ENCODE results near the gene MYO7A.

The MYO7A gene

DNA sequence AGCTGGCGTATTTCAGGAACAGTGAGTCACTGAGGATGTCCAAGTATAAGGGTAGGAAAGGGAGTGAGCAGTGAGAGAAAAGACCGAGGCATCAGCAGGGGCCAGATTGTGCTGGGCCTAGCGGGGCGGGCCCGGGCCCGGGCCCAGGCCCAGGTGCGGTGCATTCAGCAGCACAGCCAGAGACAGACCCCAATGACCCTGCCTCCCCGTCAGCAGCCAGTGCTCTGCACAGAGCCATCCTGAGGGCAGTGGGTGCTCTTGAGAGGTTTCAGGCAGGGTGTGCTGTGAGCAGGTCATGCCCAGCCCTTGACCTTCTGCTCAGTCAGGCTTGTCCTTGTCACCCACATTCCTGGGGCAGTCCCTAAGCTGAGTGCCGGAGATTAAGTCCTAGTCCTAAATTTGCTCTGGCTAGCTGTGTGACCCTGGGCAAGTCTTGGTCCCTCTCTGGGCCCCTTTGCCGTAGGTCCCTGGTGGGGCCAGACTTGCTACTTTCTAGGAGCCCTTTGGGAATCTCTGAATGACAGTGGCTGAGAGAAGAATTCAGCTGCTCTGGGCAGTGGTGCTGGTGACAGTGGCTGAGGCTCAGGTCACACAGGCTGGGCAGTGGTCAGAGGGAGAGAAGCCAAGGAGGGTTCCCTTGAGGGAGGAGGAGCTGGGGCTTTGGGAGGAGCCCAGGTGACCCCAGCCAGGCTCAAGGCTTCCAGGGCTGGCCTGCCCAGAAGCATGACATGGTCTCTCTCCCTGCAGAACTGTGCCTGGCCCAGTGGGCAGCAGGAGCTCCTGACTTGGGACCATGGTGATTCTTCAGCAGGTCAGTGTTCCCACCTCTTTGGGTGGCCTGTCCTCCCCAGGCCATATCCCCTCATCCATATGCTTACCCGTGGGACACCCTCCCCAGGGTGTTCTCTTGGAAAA is 2.1 kb downstream of the MYO7A start:
- no peak for DNase-seq

DNA sequence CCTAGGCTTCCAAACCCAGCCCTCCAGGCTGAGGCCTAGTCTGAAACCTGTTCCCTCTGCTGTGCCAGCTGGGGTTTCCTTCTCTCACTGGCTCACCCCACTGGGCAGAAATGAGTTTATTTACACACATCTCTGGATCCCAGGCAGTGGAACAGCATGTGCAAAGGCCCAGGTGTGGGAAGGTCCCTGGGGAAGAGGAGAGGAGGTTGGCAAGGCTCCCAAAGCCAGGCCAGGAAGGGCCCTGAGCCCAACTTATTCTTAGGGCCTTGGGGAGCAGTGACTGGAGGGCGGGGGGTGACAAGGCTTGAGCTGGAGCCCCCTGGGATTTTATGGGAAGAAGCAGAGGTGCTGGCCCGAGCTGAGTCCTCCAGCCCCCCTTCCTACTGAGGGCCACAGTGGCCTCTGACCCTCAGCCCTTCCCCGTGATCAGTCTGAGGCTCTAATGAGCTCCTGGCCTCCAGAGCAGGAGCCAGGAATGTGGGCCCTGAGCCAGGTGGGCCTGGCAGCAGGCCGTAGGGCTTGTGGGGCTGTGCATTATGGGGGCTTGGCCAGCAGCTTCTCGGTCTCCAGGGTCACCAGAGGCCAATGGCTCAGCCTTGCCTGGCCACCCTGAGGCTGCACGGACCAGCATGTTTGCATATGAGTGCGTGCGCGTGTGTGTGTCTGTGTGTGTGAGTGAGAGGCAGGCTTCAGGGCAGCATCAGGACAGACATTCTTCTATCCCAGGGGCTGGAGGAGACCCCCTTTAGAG is 2.9 kb downstream of the MYO7A start:
- no peak for DNase-seq

DNA sequence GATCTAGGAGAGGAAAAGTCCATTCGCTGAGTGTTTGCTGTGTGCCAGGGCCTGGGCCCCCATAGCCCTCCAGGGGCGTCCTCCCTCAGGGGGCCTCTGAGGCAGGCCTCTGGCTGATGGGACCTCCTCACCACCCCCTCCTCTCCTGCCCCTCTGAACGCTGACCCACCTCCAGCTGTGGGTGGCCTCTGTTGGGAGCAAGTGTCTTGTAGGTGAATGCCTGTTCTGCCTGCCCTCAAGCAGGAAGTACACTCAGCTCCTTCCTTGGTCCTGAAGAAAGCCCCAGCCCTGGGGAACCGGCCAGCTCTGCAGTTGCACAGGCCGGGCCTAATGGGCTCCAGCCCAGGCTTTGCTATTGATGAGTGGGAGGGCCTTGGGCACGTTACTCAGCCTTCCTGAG is 3.5 kb downstream of the MYO7A start:
- DNase-seq, result no peak

DNA sequence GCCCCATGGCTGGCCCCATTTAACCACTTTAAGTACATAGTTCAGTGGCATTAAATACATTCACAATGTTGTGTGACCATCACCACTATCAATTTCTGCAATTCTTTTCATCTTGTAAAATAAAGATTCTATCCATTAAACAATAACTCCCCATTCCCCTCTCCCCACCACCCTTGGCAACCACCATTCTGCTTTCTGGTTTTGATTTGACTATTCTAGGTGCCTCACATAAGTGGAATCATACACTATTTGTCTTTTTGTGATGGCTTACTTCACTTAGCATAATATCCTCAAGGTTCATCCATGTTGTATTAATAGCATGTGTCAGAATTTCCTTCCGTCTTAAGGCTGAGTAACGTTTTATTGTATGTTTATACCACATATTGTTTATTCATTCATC is 7.0 kb downstream of the MYO7A start:
- DNase-seq, result no peak

DNA sequence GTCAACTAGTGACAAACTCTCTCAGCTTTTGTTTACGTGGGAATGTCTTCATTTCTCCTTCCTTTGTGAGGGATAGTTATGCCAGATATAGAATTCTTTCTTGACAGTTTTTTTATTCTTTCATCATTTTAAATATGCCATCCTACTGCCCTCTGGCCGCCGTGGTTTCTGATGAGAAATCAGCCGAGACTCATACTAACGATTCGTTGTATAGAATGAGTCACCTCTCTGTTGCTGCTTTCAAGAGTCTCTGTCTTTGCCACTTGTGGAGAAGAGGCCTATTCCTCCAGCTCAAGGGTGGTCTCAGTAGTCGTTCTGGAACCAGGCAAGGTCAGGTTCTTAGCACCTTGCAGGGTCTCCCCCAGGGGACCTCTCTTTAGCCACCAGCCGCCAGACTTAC is 8.0 kb downstream of the MYO7A start:
- no peak for DNase-seq

DNA sequence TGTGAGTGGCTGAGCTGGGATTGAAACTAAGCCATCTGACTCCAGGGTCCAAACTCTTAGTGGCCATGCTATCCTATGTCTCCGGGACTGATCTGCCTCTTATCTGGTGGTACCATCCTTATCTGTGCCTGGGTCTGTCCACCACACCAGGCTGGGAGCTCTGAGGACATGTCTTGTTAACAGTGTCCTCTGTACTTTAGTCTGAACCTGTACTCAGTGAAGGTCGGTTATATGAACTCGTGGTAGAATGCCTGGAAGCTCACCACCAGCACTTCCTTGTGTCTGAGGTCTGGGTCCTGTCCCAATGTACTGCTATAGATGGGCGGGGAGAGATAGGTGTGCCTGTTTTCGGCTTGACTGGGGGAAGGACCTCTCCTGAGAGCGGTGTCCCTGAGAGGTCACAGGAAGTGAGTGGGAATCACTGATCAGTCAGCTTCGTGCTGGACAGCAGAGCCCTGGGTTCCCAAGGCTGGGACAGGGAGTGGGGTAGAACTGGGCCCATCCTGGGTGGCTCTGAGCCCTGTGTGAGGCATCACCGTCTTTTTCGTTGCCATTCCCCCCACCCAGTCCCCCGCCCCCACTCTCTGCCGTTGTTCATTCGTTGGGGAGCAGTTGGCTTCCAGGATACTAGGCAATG is 8.9 kb downstream of the MYO7A start:
- DNase-seq, result no peak

DNA sequence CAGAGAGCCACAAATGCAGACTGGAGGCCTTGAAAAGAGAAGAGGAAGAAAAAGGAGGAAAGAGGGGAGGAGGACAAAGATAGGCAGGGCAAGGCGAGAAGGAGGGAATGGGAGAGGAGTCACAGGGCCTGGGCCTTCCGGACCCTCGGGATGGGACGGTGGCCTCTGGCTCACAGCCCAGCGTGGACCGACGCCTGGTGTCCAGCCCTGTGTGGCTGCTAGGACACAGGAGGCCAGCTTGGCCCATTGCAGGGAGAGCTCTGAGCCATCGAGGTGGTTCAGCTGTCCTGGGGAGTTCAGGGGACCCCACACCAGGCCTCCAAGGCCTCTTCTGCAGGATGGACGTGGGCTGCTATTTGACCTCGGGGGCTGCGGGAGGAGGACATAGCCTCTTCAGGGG is 9.4 kb downstream of the MYO7A start:
- no peak for DNase-seq

DNA sequence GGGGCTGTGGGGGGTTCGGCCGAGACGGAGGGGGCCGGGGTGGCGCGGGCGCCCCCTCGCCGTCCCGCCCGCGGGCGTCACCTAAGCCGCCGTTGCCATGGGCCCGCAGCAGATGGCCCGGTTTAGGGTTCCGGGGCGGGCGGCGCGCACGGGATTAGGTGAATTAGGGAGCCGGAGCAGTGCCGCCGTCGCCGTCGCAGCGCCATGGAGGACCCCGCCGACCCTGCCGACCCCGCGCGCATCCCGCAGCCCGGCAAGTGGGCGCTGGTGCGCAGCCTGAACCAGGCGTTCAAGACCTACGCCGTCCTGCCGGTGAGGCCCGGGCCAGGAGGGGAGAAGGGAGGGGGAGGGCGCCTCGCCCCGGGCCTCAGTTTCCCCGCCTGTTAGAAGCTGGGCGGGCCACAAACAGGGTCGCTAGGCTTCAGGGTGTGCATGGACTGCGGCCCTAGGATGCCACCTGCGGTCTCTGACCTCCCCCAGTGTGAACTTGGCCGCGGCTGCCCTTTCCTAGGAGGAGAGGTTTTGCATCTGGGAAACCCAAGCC is 10.1 kb downstream of the MYO7A start:
- no peak for DNase-seq

DNA sequence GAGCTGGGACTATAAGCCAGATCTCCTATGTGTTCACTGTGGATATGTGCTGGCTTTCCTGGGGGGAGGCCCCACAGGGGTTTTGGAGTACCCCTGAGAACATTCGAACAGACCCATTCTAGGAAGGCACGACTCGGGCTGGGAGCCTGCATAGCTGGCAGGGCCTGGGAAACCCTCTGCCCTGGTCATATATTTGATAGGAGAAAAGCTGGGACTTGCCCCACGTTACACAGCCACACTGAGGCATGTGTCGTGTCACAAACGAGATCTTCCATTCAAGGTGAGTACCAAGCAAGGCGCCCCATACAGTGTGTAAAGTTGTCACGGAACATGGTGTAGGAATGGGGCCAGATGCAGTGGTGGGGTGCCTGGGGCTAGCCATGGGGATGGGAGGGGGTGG is 11.2 kb downstream of the MYO7A start:
- no peak for DNase-seq

DNA sequence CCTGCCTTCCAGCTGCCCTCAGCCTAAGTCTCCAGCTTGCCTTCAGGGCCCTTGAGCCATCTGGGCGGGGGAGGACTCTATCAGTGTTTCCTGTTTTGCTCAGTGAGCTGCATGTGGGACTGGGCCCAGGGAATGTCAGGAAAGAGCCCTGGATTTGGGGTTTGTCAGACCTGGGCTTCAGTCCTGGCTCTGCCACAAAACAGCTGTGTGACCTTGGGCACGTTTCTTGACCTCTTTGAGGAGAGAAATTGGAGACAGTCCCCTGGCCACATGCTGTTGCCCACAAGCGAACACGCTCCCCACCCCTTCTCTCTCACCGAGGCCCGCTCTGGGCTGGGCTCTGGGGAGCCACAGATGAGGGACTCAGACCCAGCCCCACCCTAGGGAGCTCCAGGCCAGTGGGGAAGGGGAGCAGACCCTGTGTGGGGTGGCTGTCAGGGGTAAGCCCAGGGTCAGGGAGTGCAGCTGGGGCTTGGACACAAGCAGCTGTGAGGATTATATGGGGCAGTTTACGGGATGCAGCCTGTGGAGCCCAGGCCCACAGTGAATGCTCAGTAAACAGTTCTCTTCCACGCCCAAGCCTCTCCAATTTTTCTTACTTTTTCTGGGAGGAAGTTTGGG is 12.3 kb downstream of the MYO7A start:
- DNase-seq, result no peak

DNA sequence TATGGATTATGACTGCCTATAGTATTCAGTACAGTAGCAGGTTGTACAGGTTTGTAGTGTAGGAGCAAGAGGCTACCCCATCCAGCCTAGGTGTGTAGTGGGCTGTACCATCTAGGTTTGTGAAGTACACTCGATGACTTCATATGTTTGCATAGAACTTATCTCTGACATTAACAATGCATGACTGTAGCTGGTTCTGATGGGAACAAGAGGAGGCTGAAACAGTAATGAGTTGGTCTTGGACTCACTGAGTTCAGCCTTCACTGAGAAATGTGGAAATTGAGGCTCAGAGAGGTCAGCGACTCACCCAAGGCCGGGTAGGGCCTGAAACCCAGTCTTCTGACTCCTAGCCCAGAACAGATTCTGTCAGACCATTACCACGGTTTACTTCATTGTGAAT is 13.0 kb downstream of the MYO7A start:
- DNase-seq, result no peak

DNA sequence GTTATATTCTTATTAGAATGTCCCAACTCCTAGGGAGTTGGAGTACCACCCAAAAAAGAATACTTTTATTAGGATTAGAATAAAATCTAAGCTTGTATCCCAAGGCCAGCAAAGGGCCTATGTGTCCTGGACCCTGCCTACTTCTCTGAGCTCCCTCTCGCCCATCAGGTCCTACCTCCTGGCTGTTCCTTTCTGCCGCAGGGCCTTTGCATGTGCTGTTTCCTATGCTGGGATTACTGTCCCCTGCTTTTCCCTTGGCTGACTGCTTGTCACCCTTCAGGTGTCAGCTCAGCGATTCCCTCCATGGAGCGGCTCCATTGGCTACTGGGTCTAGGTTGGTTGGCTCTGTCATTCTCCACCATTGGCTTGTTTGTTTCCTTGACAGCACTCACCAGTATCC is 13.4 kb downstream of the MYO7A start:
- no peak for DNase-seq

DNA sequence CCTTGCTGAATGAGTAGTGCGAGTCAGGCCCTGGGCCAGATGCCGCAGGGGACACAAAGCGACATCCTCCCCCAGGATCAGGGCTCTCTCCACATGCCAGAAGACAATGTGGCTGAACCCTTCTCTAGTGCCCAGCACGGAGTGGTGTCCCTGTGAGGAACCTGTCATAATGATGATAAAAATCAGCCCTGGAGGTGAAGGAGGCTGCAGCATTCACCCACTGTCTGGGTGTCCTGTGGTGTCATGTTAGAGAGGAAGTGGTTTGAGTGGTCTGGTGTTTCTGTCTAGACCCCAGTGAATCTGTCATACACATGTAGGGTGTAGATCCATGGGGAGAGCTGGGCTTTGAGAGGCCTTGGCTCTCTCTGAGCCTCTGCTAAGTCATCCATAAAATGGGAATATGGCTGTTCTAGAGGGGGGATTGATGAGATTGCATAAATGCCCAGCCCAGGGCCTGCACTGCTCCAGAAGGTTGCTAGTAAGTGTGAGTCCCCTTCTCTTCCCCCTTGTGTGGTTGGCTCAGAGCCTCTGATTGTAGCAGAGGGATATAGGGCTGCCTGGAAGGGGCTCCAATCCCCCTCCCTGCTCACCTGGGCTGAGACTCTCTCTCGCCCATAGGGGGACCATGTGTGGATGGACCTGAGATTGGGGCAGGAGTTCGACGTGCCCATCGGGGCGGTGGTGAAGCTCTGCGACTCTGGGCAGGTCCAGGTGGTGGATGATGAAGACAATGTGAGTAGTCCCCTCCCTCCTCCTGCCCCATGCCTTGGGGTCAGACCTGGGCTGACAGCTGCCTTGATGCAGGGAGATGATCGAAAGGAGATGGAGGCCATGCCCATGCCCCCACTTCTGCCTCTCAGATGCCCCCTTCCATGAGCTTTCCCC is 14.3 kb downstream of the MYO7A start:
- DNase-seq, result no peak

DNA sequence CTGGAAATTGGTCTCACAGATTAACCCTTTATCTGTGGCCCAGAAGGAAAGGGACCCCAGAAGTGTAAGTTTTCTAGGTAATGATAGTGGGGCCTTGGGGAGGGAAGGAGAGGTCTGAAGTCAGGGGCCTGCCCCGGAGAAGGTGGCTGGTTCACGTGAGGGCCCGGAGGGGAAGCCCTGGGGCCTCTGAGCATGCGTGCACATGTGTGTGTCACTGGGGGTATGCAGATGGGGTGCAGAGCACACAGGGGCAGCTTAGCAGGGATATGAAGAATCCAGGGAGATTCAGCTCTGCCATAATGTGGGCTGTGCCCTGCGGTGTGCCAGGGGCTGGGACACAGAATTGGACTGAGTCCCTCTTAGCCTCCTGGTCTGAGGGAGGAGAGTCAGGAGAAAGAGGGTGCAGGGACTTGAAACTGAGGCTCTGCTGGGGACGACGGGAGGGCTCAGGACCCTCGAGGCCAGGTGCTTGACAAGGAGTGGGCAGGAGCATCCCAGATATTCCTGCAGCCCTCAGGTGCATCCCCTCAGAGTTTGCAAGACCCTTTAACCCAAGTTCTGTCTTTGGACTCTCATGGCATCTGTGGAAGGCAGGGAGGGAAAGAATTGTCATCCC is 15.5 kb downstream of the MYO7A start:
- no peak for DNase-seq

DNA sequence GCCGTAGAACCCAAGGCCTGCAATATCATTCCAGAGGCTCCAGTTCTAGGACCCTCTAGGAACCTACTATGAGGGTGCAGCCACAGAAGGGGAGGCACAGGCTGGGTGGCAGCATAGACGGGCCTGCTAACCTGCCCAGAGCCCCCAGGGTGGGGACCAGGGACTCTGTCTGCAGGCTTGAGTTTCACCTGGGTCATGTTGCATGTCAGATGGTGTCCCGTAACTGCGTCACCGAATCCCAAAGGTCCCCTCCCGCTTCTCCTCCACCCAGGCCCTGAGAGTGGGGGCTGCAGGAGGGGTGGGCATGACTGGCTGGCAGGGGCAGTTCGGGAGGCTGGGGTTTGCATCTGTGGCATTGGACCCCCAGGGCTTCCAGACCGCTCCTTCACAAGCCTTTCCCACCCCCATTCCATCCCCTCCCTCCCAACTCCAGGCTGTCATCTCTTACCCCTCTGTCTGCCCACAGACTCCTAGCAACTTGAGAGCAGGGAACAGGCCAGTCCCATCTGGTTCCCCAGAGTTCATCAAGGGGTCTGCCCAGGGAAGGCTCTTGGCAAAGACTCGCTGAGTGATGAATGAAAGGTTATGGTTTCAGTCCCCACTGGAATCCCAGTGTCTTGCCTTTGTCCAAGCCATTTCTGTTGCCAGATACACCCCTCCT is 16.3 kb downstream of the MYO7A start:
- no peak for DNase-seq

DNA sequence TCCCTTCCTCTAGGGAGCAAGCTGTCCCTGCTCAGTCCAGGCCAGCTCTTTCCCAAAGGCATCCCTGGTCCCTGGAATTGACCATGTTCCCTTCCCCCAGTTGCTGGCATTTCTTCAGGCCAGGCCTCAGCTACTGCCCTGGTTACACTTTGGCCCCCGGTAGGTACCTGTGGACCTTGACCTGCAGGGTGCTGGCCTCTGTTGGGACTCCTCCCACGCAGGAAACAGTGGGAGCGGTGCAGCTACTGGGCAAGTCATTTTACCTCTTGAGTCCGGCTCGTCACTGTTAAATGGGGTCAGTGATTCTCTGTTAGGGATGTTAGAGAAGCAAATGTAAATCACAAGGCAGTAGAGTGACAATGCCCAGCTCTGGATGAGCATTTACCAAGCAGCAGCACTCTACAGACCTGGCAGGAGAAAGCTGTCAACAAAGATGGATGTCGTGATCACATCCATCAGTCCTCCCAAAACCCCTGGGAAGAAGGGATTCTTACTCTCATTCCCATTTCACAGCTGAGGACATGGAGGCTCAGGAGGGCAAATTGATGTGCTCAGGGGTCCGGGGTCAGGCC is 16.9 kb downstream of the MYO7A start:
- DNase-seq, result no peak

DNA sequence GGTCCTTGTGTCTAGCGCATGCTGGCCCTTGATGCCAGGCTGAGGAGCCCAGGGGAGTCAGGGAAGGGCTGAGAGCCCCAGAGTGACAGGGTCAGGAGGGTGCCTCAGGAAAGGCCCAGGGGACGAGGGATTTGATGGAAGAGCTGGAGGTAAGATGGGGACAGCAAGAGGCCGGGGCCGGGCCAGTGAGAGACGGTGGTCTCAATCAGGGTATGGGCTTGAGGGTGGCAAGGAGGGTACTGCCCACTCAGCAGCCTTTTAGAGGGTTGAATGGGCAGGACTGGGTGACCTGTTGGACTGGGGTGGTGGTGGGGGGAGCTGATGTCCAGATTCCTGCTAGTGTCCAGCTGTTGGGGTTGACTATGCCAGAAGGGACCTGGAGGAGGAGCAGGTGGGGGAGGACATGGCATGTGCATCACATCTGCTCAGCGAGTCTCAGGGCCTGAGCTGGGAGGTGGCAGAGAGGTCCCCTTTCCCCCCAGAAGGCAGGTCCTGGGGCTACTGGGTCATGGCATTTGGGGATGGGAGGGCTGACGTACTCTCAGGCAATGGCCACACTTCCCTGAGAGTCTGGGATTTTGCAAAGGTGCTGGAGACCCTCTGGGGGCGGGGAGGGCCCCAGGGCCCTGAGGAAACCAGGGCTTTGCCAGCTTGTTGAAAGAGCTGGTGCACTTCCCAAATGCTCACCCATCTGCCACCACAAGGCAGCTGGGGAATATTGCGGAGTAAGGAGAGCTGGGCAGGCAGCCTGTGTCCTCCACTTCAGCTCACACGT is 18.4 kb downstream of the MYO7A start:
- no peak for DNase-seq

DNA sequence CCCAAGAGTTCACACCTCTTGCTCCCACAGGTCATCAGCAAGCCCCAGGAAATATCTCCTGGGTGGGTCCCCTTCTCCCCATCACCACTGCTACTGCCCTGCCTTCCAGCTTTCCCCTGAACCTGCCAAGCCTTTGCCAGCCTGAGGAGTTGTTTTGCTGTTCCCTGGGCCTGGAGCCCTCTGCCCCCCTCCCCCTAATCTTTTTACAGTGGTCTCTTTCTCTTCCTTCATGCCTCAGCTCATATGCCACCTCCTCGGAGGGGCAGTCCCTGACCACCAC is 18.9 kb downstream of the MYO7A start:
- no peak for DNase-seq

DNA sequence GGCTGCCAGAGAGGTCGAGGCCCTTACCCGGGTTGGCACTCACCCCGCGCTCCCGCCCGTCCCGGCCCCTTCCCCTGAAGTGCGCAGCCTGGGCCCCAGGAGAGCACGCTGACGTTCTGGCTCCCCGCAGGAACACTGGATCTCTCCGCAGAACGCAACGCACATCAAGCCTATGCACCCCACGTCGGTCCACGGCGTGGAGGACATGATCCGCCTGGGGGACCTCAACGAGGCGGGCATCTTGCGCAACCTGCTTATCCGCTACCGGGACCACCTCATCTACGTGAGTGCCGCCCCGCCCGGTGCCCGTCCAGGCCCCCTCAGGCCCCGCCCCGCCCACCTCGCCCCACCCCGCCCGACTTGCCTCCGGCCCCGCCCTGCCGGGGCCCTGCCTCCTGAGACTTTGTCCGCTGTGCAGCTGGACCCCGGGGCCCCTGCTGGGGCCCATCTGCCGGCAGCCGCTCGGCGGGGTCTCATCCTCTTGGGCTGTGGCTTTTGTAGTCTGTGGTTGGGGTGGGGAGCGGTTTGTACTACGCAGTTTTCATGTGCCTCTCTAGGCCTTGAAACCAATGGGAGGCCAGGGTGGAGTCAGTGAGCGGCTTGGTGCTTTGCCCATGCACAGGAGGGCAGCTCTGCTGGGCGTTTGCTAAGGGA is 19.7 kb downstream of the MYO7A start:
- no peak for DNase-seq
